HEK293 (cell line): ENCODE data around the gene ZNF354C.

Experiments used
- ATF2 ChIP-seq: fragments of 450-650 bp; formaldehyde crosslinking; IDR thresholded peaks from 2 replicates; pipeline ENCODE4 v1.5.1; 2016; ENCODE audit warnings: missing biosample characterization, missing genetic modification characterization, low read depth
- BCL11B ChIP-seq: fragments of 450-650 bp; formaldehyde crosslinking; IDR thresholded peaks from 2 replicates; pipeline ENCODE4 v1.5.1; 2016; ENCODE audit warnings: low read depth, missing biosample characterization, missing genetic modification characterization
- CTCF ChIP-seq: fragments of 450-650 bp; formaldehyde crosslinking; IDR thresholded peaks from 2 replicates; pipeline ENCODE4 v1.5.1; 2016; ENCODE audit warnings: missing biosample characterization, missing genetic modification characterization
- INSM2 ChIP-seq: fragments of 450-650 bp; formaldehyde crosslinking; IDR thresholded peaks from 2 replicates; pipeline ENCODE4 v1.5.1; 2016; ENCODE audit warnings: missing biosample characterization, missing genetic modification characterization
- REST ChIP-seq: fragments of 450-650 bp; formaldehyde crosslinking; IDR thresholded peaks from 2 replicates; pipeline ENCODE4 v1.5.1; 2016; ENCODE audit warnings: missing biosample characterization, missing genetic modification characterization
- TCF7L2 ChIP-seq: IDR thresholded peaks from 2 replicates; pipeline ENCODE4 v1.6.1; 2011; ENCODE audit warnings: low read depth, mild to moderate bottlenecking, inconsistent platforms, low read length, moderate library complexity, borderline replicate concordance
- ZBTB11 ChIP-seq: fragments of 450-650 bp; formaldehyde crosslinking; conservative IDR thresholded peaks from 2 replicates; pipeline ENCODE4 v1.5.1; 2016; ENCODE audit warnings: low read depth, missing biosample characterization, missing genetic modification characterization
- ZFP41 ChIP-seq: fragments of 450-650 bp; formaldehyde crosslinking; IDR thresholded peaks from 2 replicates; pipeline ENCODE4 v1.5.1; 2016; ENCODE audit warnings: missing biosample characterization, missing genetic modification characterization, borderline replicate concordance
- ZNF274 ChIP-seq, 2 experiments: fragments of 200-500 bp in 1 of 2; fragments of 450-650 bp in 1 of 2; sonication (Bioruptor generic) in 1 of 2; formaldehyde crosslinking in 1 of 2; IDR thresholded peaks; 2 replicates each; pipeline versions ENCODE4 v1.5.1 to v1.6.1; 2014 to 2016; ENCODE audit warnings: borderline replicate concordance in 1 of 2, inconsistent platforms in 1 of 2, low read length in 1 of 2, missing biosample characterization in 1 of 2, missing genetic modification characterization in 1 of 2
- ZNF639 ChIP-seq: fragments of 450-650 bp; formaldehyde crosslinking; IDR thresholded peaks from 2 replicates; pipeline ENCODE4 v1.5.1; 2016; ENCODE audit warnings: missing biosample characterization, missing genetic modification characterization

GRCh38 chr5:179111267-179112207, 51.4 kb downstream of the ZNF354C start:
- TF ChIP-seq CTCF (tag by site-specific recombination) (no peak), ATF2 (tag by site-specific recombination) (no peak), REST (tag by site-specific recombination) (no peak), ZNF639 (tag by site-specific recombination) (no peak), ZFP41 (tag by site-specific recombination) (no peak), ZNF274 (IDR thresholded peaks at IDR 0.05; ENCODE audit: low read length) (no peak), ZNF274 (tag by site-specific recombination; IDR thresholded peaks at IDR 0.05; ENCODE audit: borderline replicate concordance) (no peak), BCL11B (no peak), TCF7L2 (no peak), INSM2 (tag by site-specific recombination) (no peak), ZBTB11 (tag by site-specific recombination) (no peak)
